Right ventricle myocardium inferior (tissue), 1 donor: ENCODE results near the gene DNPEP. TPM values are rescaled to one million over a fixed set of nuclear protein-coding genes. Genes with fewer than 3 reads are reported as not detected.
"Not testable (repeated sequence)": the region's sequence is repeated elsewhere in the genome, so short reads cannot be mapped to it uniquely, and the experiment has no call there.

ENCODE experiments used
- ATAC-seq: fragments of 200-7000 bp; cut with Tn5 transposase; one replicate; pipeline ENCODE4 v1.9.1; 2020; ENCODE audit warnings: mild to moderate bottlenecking, moderate library complexity
- DNase-seq: peaks from one replicate; pipeline ENCODE4 v3.0.0; 2021; ENCODE audit errors: missing footprints
- intact Hi-C: fragments of 100-400 bp; cut with DNase I; formaldehyde crosslinking; loops from one replicate; pipeline ENCODE4 v1.11.0; 2022
- total RNA-seq: library from RNA; stranded (reverse); fragmentation: NEBNext Ultra II Directional; extraction: Animal tissue kit (Norgen Biotek cat#: 25700); gene quantifications from one replicate; pipeline ENCODE4 v1.2.1, GENCODE V29; 2021
- donor health status: DM: no; HTN: yes; CAD: no; lungs with severe emphysema.

DNPEP gene
- total RNA-seq, 1 donor from 2014 or later: 66.6 TPM

GRCh38 chr2:219421323-219421722 lies 33.6 kb upstream of the DNPEP start:
- DNase-seq (no peak), ATAC-seq (no peak)
- intact Hi-C loops: no loop called here

- intact Hi-C loops: no loop called here
- no peak for DNase-seq
- no peak for ATAC-seq
Observed at GRCh38 chr2:219420687-219421086, 33.0 kb upstream of the DNPEP start.

GRCh38 chr2:219419331-219420197 lies 31.9 kb upstream of the DNPEP start:
- intact Hi-C loops: loop anchor here (5.0 kb wide), 1 partner anchor 228 kb away; no protein-coding TSS in a partner anchor
- ATAC-seq: peak; percentile 56

GRCh38 chr2:219419012-219419324 lies 31.3 kb upstream of the DNPEP start:
- ATAC-seq: no peak
- intact Hi-C loops: loop anchor here (5.0 kb wide), 1 partner anchor 228 kb away; no protein-coding TSS in a partner anchor
- no peak for DNase-seq

More at GRCh38 chr2:219419331-219420197, 31.9 kb upstream of the DNPEP start:
- DNase-seq: no peak

GRCh38 chr2:219418155-219419011 lies 30.7 kb upstream of the DNPEP start, which contains the start of gene DES:
TSS of gene DES (plus strand) at chr2:219418377. CDS start at chr2:219418463, 86 bp downstream.
- intact Hi-C loops: loop anchor here (5.0 kb wide), 1 partner anchor 229 kb away; no protein-coding TSS in a partner anchor
- peak; percentile 81 for DNase-seq
- ATAC-seq: peak; percentile 63

GRCh38 chr2:219417374-219417773 lies 29.7 kb upstream of the DNPEP start:
- DNase-seq (no peak), ATAC-seq (peak; percentile 64)
- intact Hi-C loops: loop anchor here (1.0 to 5.0 kb wide), 2 partner anchors 12 to 230 kb away; no protein-coding TSS in a partner anchor

- DNase-seq (no peak), ATAC-seq (peak; percentile 65)
- intact Hi-C loops: loop anchor here (1.0 to 5.0 kb wide), 2 partner anchors 12 to 230 kb away; no protein-coding TSS in a partner anchor
Observed at GRCh38 chr2:219416938-219417337, 29.2 kb upstream of the DNPEP start.

- intact Hi-C loops: loop anchor here (5.0 kb wide), 1 partner anchor 231 kb away; no protein-coding TSS in a partner anchor
Observed at GRCh38 chr2:219416235-219416602, 28.5 kb upstream of the DNPEP start.

GRCh38 chr2:219415580-219416234 lies 28.0 kb upstream of the DNPEP start:
- ATAC-seq (no peak), DNase-seq (no peak)
- intact Hi-C loops: loop anchor here (5.0 kb wide), 1 partner anchor 232 kb away; no protein-coding TSS in a partner anchor

More at GRCh38 chr2:219416235-219416602, 28.5 kb upstream of the DNPEP start:
- no peak for ATAC-seq
- DNase-seq: no peak

GRCh38 chr2:219414857-219415256 lies 27.1 kb upstream of the DNPEP start:
- no peak for ATAC-seq
- intact Hi-C loops: loop anchor here (5.0 kb wide), 1 partner anchor 232 kb away; no protein-coding TSS in a partner anchor
- DNase-seq: no peak

GRCh38 chr2:219410390-219410789 lies 22.7 kb upstream of the DNPEP start:
- DNase-seq (no peak), ATAC-seq (no peak)
- intact Hi-C loops: no loop called here

GRCh38 chr2:219409619-219410018 lies 21.9 kb upstream of the DNPEP start:
- DNase-seq (no peak), ATAC-seq (no peak)
- intact Hi-C loops: no loop called here

GRCh38 chr2:219408631-219409030 lies 20.9 kb upstream of the DNPEP start:
- no peak for ATAC-seq
- intact Hi-C loops: no loop called here
- DNase-seq: no peak

- intact Hi-C loops: no loop called here
- ATAC-seq: no peak
- DNase-seq: no peak
Observed at GRCh38 chr2:219408204-219408603, 20.5 kb upstream of the DNPEP start.

- ATAC-seq, DNase-seq, intact Hi-C loops: not testable (repeated sequence)
Observed at GRCh38 chr2:219407343-219407742, 19.6 kb upstream of the DNPEP start.

GRCh38 chr2:219406861-219407230 lies 19.1 kb upstream of the DNPEP start:
- DNase-seq: no peak
- ATAC-seq: peak; percentile 54
- intact Hi-C loops: no loop called here

- DNase-seq (no peak), ATAC-seq (peak; percentile 0)
- intact Hi-C loops: loop anchor here (1.0 kb wide), 1 partner anchor 11 kb away; no protein-coding TSS in a partner anchor
Observed at GRCh38 chr2:219405958-219406860, 18.5 kb upstream of the DNPEP start.

- ATAC-seq (peak; percentile 76), DNase-seq (no peak)
Observed at GRCh38 chr2:219405451-219405850, 17.7 kb upstream of the DNPEP start.

More at GRCh38 chr2:219405451-219405850, 17.7 kb upstream of the DNPEP start:
- intact Hi-C loops: loop anchor here (1.0 kb wide), 1 partner anchor 12 kb away; no protein-coding TSS in a partner anchor
